ENCODE data around the gene CST5. TPM values are rescaled to one million over a fixed set of nuclear protein-coding genes. Genes with fewer than 3 reads are reported as not detected.
"Not testable (repeated sequence)": the region's sequence is repeated elsewhere in the genome, so short reads cannot be mapped to it uniquely, and the experiment has no call there.

Gene CST5
- not detected for total RNA-seq
- long read RNA-seq: 0 reads

GRCh38 chr20:23879328-23879798 is at the start of gene CST5:
CST5 (minus strand) TSS chr20:23879748; CDS start chr20:23879676, 72 bp downstream.
- intact Hi-C loops (cut with DNase I): no loop called here
- no peak for DNase-seq (ENCODE audit: low spot score)

- DNase-seq (ENCODE audit: low spot score): no peak
- intact Hi-C loops (cut with DNase I): no loop called here
Observed at GRCh38 chr20:23928788-23929187, 49.2 kb upstream of the CST5 start.

GRCh38 chr20:23928353-23928752 is 48.8 kb upstream of the CST5 start:
- DNase-seq (ENCODE audit: low spot score): no peak
- intact Hi-C loops (cut with DNase I): no loop called here

GRCh38 chr20:23926944-23927872 is 47.7 kb upstream of the CST5 start:
- intact Hi-C loops (cut with DNase I): no loop called here
- DNase-seq (ENCODE audit: low spot score): no peak

GRCh38 chr20:23926526-23926880 is 47.0 kb upstream of the CST5 start:
- DNase-seq (ENCODE audit: low spot score): no peak
- intact Hi-C loops (cut with DNase I): no loop called here

GRCh38 chr20:23925789-23926525 is 46.4 kb upstream of the CST5 start:
- no peak for DNase-seq (ENCODE audit: low spot score)
- intact Hi-C loops (cut with DNase I): no loop called here

- intact Hi-C loops (cut with DNase I): no loop called here
- DNase-seq (ENCODE audit: low spot score): no peak
Observed at GRCh38 chr20:23924751-23925150, 45.2 kb upstream of the CST5 start.

GRCh38 chr20:23923891-23924435 is 44.4 kb upstream of the CST5 start:
- no peak for DNase-seq (ENCODE audit: low spot score)
- intact Hi-C loops (cut with DNase I): no loop called here

GRCh38 chr20:23923311-23923710 is 43.8 kb upstream of the CST5 start:
- intact Hi-C loops (cut with DNase I): no loop called here
- DNase-seq (ENCODE audit: low spot score): no peak

- intact Hi-C loops (cut with DNase I): no loop called here
- DNase-seq (ENCODE audit: low spot score): no peak
Observed at GRCh38 chr20:23920408-23921325, 41.1 kb upstream of the CST5 start.

- intact Hi-C loops (cut with DNase I): no loop called here
- no peak for DNase-seq (ENCODE audit: low spot score)
Observed at GRCh38 chr20:23918896-23919295, 39.3 kb upstream of the CST5 start.

- intact Hi-C loops (cut with DNase I): no loop called here
- DNase-seq (ENCODE audit: low spot score): no peak
Observed at GRCh38 chr20:23918101-23918862, 38.7 kb upstream of the CST5 start.

GRCh38 chr20:23917024-23917725 is 37.6 kb upstream of the CST5 start:
- intact Hi-C loops (cut with DNase I): no loop called here
- no peak for DNase-seq (ENCODE audit: low spot score)

GRCh38 chr20:23915844-23916243 is 36.3 kb upstream of the CST5 start:
- no peak for DNase-seq (ENCODE audit: low spot score)
- intact Hi-C loops (cut with DNase I): no loop called here

GRCh38 chr20:23914469-23914868 is 34.9 kb upstream of the CST5 start:
- intact Hi-C loops (cut with DNase I); DNase-seq (ENCODE audit: low spot score): not testable (repeated sequence)

- DNase-seq (ENCODE audit: low spot score): no peak
- intact Hi-C loops (cut with DNase I): no loop called here
Observed at GRCh38 chr20:23910210-23910609, 30.7 kb upstream of the CST5 start.

- intact Hi-C loops (cut with DNase I): no loop called here
- no peak for DNase-seq (ENCODE audit: low spot score)
Observed at GRCh38 chr20:23909390-23909789, 29.8 kb upstream of the CST5 start.

GRCh38 chr20:23907579-23907978 is 28.0 kb upstream of the CST5 start:
- intact Hi-C loops (cut with DNase I): no loop called here
- DNase-seq (ENCODE audit: low spot score): no peak
